IMR-90 (cell line): ENCODE measurements around the gene SLC27A2. TPM values are rescaled to one million over a fixed set of nuclear protein-coding genes. Genes with fewer than 3 reads are reported as not detected.

Experiments
- ATAC-seq: fragments of 200-7000 bp; cut with Tn5 transposase; 2 replicates; pipeline ENCODE4 v1.9.1; 2020; ENCODE audit warnings: low read depth, mild to moderate bottlenecking, moderate library complexity
- BruUV-seq: library from RNA; stranded (reverse); fragments of 400-500 nt; replicated peaks from 2 replicates; lab custom pipeline; 2021; lab: Mats Ljungman, UMichigan
- CTCF ChIA-PET: fragments of 300-600 bp; formaldehyde crosslinking; extraction: SDS; loops from one replicate; lab custom pipeline; 2021; ENCODE audit warnings: antibody characterized with exemption; lab: Yijun Ruan, JAX
- POLR2A ChIA-PET: fragments of 300-600 bp; sonication (Branson Sonifier 250); formaldehyde crosslinking; loops from one replicate; lab custom pipeline; 2022; ENCODE audit warnings: antibody characterized with exemption; ENCODE audit not compliant: unreplicated experiment; lab: Charles Lee
- DNase-seq: peaks from one replicate; pipeline ENCODE4 v3.0.0; 2013
- H2AFZ ChIP-seq: replicated peaks from 2 replicates; pipeline ENCODE3; 2013; ENCODE audit warnings: low read length, mild to moderate bottlenecking; ENCODE audit not compliant: poor library complexity
- H2AK5ac ChIP-seq: 2 replicates; pipeline ENCODE4 v1.6.1; 2013; ENCODE audit warnings: low read depth, low read length, inconsistent platforms
- H2AK9ac ChIP-seq: replicated peaks from 2 replicates; pipeline ENCODE3; 2013; ENCODE audit warnings: mild to moderate bottlenecking, low read depth, low read length, moderate library complexity; ENCODE audit not compliant: poor library complexity
- H2BK120ac ChIP-seq: 2 replicates; pipeline ENCODE4 v1.6.1; 2013; ENCODE audit warnings: low read depth, low read length, inconsistent platforms
- H2BK15ac ChIP-seq: 3 replicates; pipeline ENCODE4 v1.6.1; 2013; ENCODE audit warnings: low read depth, low read length, inconsistent platforms
- H2BK20ac ChIP-seq: 2 replicates; pipeline ENCODE4 v1.6.1; 2013; ENCODE audit warnings: low read depth, mild to moderate bottlenecking, inconsistent platforms, low read length, moderate library complexity
- H2BK5ac ChIP-seq: 2 replicates; pipeline ENCODE4 v1.6.1; 2013; ENCODE audit warnings: mild to moderate bottlenecking, low read depth, low read length, inconsistent platforms; ENCODE audit not compliant: poor library complexity, severe bottlenecking
- H3K14ac ChIP-seq: replicated peaks from 2 replicates; pipeline ENCODE4 v1.6.1; 2013; ENCODE audit warnings: low read depth, low read length, inconsistent platforms
- H3K18ac ChIP-seq: 2 replicates; pipeline ENCODE4 v1.6.1; 2013; ENCODE audit warnings: low read depth, low read length, control low read depth
- H3K23ac ChIP-seq: 2 replicates; pipeline ENCODE4 v1.6.1; 2013; ENCODE audit warnings: low read depth, low read length, inconsistent platforms
- H3K27ac ChIP-seq: 2 replicates; pipeline ENCODE4 v1.5.1; 2013; ENCODE audit warnings: mild to moderate bottlenecking, control low read depth, low read length; ENCODE audit not compliant: insufficient read depth
- H3K27me3 ChIP-seq: 2 replicates; pipeline ENCODE4 v1.6.1; 2013; ENCODE audit warnings: low read length; ENCODE audit not compliant: control insufficient read depth, insufficient read depth
- H3K36me3 ChIP-seq: 2 replicates; pipeline ENCODE4 v1.6.1; 2013; ENCODE audit warnings: low read length, mixed read lengths; ENCODE audit not compliant: control insufficient read depth, insufficient read depth
- H3K4ac ChIP-seq: 2 replicates; pipeline ENCODE4 v1.6.1; 2013; ENCODE audit warnings: low read depth, low read length, inconsistent platforms
- H3K4me1 ChIP-seq: 2 replicates; pipeline ENCODE4 v1.6.1; 2013; ENCODE audit warnings: low read length, mixed read lengths; ENCODE audit not compliant: control insufficient read depth, insufficient read depth
- H3K4me2 ChIP-seq: 2 replicates; pipeline ENCODE4 v1.6.1; 2013; ENCODE audit warnings: low read depth, mild to moderate bottlenecking, control low read depth, low read length, moderate library complexity
- H3K4me3 ChIP-seq: 2 replicates; pipeline ENCODE4 v1.5.1; 2013; ENCODE audit warnings: low read depth, mild to moderate bottlenecking, control low read depth, low read length, moderate library complexity; ENCODE audit not compliant: insufficient read depth
- H3K56ac ChIP-seq: 2 replicates; pipeline ENCODE4 v1.6.1; 2013; ENCODE audit warnings: low read length, inconsistent platforms; ENCODE audit not compliant: insufficient read depth; ENCODE audit errors: extremely low read depth
- H3K79me1 ChIP-seq, 2 experiments: 2 replicates each; pipeline ENCODE4 v1.6.1; 2013; ENCODE audit warnings: low read length in 2 of 2, inconsistent platforms in 1 of 2, low read depth in 1 of 2
- H3K9ac ChIP-seq: 2 replicates; pipeline ENCODE4 v1.6.1; 2013; ENCODE audit warnings: low read depth, low read length, control low read depth
- H3K9me1 ChIP-seq: 2 replicates; pipeline ENCODE4 v1.6.1; 2013; ENCODE audit warnings: low read length, inconsistent platforms; ENCODE audit not compliant: insufficient read depth
- H3K9me3 ChIP-seq: 2 replicates; pipeline ENCODE4 v1.6.1; 2013; ENCODE audit warnings: low read length; ENCODE audit not compliant: control insufficient read depth, insufficient read depth
- H4K20me1 ChIP-seq: 2 replicates; pipeline ENCODE4 v1.6.1; 2013; ENCODE audit warnings: low read length, inconsistent platforms; ENCODE audit not compliant: insufficient read depth
- H4K5ac ChIP-seq: 2 replicates; pipeline ENCODE4 v1.6.1; 2013; ENCODE audit warnings: mild to moderate bottlenecking, low read depth, low read length, control low read depth
- H4K8ac ChIP-seq, 2 experiments: 2 replicates each; pipeline ENCODE4 v1.6.1; 2013; ENCODE audit warnings: low read depth in 2 of 2, low read length in 2 of 2, control low read depth in 1 of 2, inconsistent platforms in 1 of 2
- H4K91ac ChIP-seq: 2 replicates; pipeline ENCODE4 v1.6.1; 2013; ENCODE audit warnings: low read depth, low read length, inconsistent platforms; ENCODE audit not compliant: insufficient read depth
- BHLHE40 ChIP-seq: fragments of 150-350 bp; IDR thresholded peaks from 2 replicates; pipeline ENCODE4 v1.6.1; 2016; ENCODE audit warnings: mild to moderate bottlenecking, low read depth, low read length
- CEBPB ChIP-seq: IDR thresholded peaks from 2 replicates; pipeline ENCODE4 v1.6.1; 2012; ENCODE audit warnings: low read depth, low read length, improper control_type of control experiment
- CHD1 ChIP-seq: IDR thresholded peaks from 2 replicates; pipeline ENCODE4 v1.6.1; 2012; ENCODE audit warnings: low read depth, low read length, improper control_type of control experiment
- CTCF ChIP-seq: conservative IDR thresholded peaks from 2 replicates; pipeline ENCODE4 v1.5.1; 2012; ENCODE audit warnings: mild to moderate bottlenecking, low read depth, low read length, improper control_type of control experiment
- ELK1 ChIP-seq: fragments of 150-350 bp; IDR thresholded peaks from 2 replicates; pipeline ENCODE4 v1.6.1; 2016; ENCODE audit warnings: low read depth, mild to moderate bottlenecking, low read length, moderate library complexity, borderline replicate concordance
- FOS ChIP-seq: fragments of 150-350 bp; IDR thresholded peaks from 2 replicates; pipeline ENCODE4 v1.6.1; 2016; ENCODE audit warnings: low read depth, low read length
- MAFK ChIP-seq: IDR thresholded peaks from 2 replicates; pipeline ENCODE4 v1.6.1; 2012; ENCODE audit warnings: low read depth, low read length, improper control_type of control experiment
- MAZ ChIP-seq: IDR thresholded peaks from 2 replicates; pipeline ENCODE4 v1.6.1; 2012; ENCODE audit warnings: low read depth, mild to moderate bottlenecking, low read length, improper control_type of control experiment, moderate library complexity, borderline replicate concordance
- MXI1 ChIP-seq: IDR thresholded peaks from 2 replicates; pipeline ENCODE4 v1.6.1; 2012; ENCODE audit warnings: low read depth, mild to moderate bottlenecking, low read length, moderate library complexity, borderline replicate concordance
- NFE2L2 ChIP-seq: fragments of 150-350 bp; IDR thresholded peaks from 2 replicates; pipeline ENCODE4 v1.6.1; 2016; ENCODE audit warnings: low read depth, mild to moderate bottlenecking, low read length
- RAD21 ChIP-seq: IDR thresholded peaks from 2 replicates; pipeline ENCODE4 v1.6.1; 2012; ENCODE audit warnings: low read length, improper control_type of control experiment
- RCOR1 ChIP-seq: IDR thresholded peaks from 2 replicates; pipeline ENCODE4 v1.6.1; 2012; ENCODE audit warnings: mild to moderate bottlenecking, low read length, improper control_type of control experiment; ENCODE audit not compliant: insufficient replicate concordance
- RFX5 ChIP-seq: IDR thresholded peaks from 2 replicates; pipeline ENCODE4 v1.8.0; 2012; ENCODE audit warnings: low read depth, mild to moderate bottlenecking, low read length, moderate library complexity
- SMC3 ChIP-seq: fragments of 150-350 bp; IDR thresholded peaks from 2 replicates; pipeline ENCODE4 v1.6.1; 2016; ENCODE audit warnings: low read depth, mild to moderate bottlenecking, antibody characterized with exemption, low read length, moderate library complexity
- USF2 ChIP-seq: fragments of 150-350 bp; IDR thresholded peaks from 2 replicates; pipeline ENCODE4 v1.6.1; 2017; ENCODE audit warnings: mild to moderate bottlenecking, antibody characterized with exemption, low read length, low read depth
- WGBS, 2 experiments: methylation state at CpG; one replicate each; pipeline versions ENCODE4 v1.1.5 to v1.1.7; 2013; ENCODE audit warnings: missing lambda C conversion rate in 2 of 2; ENCODE audit not compliant: insufficient read length in 1 of 2; ENCODE audit errors: extremely low coverage in 2 of 2; 5-methylcytosine and 5-hydroxymethylcytosine counted together
- dilution Hi-C: fragments of 300-500 bp; cut with HindIII; formaldehyde crosslinking; loops from one replicate; pipeline ENCODE4 v1.14.3; 2018; ENCODE audit warnings: low sequenced_read_pairs; ENCODE audit not compliant: unreplicated experiment
- in situ Hi-C: fragments of 300-500 bp; cut with MboI; formaldehyde crosslinking; loops from 3 replicates; pipeline ENCODE4 v1.14.3; 2019; ENCODE audit warnings: low sequenced_read_pairs, inconsistent platforms, mixed read lengths
- intact Hi-C: fragments of 100-400 bp; cut with micrococcal nuclease; formaldehyde crosslinking; loops from 2 replicates; pipeline ENCODE4 v1.10.0; 2022
- polyA plus RNA-seq, 3 experiments: library from polyadenylated mRNA; depleted of rRNA; stranded (reverse); fragments of >200 nt; gene quantifications; 2 replicates each; pipeline ENCODE4 v1.2.3, GENCODE V29; 2012; ENCODE audit warnings: low replicate concordance in 1 of 3
- total RNA-seq: library from RNA; depleted of rRNA; stranded (reverse); fragments of >200 nt; gene quantifications from 2 replicates; pipeline ENCODE4 v1.2.3, GENCODE V29; 2012

SLC27A2 gene
- total and polyA plus RNA-seq, 2 of the 4 experiments (the other 2 are of a cell fraction), result under 0.01 TPM; not detected in 1

GRCh38 chr15:50190723-50191122, 8.7 kb downstream of the SLC27A2 start:
- TF ChIP-seq NFE2L2, result no peak
- no peak for TF ChIP-seq ELK1
- no peak for TF ChIP-seq RCOR1
- no peak for TF ChIP-seq CHD1
- TF ChIP-seq RFX5, result no peak
- no peak for TF ChIP-seq SMC3
- no peak for TF ChIP-seq MXI1
- no peak for TF ChIP-seq MAFK
- TF ChIP-seq MAZ, result no peak
- no peak for TF ChIP-seq BHLHE40
- no peak for TF ChIP-seq CEBPB
- TF ChIP-seq USF2, result no peak
- TF ChIP-seq RAD21, result no peak
- TF ChIP-seq FOS, result no peak
- no peak for TF ChIP-seq CTCF
- Histone ChIP-seq H4K8ac (no peak overlapping the region), H3K18ac (no peak overlapping the region), H3K36me3 (no peaks in the 10 kb centered on the region), H2AK9ac (no peak overlapping the region), H2BK20ac (no peak overlapping the region), H2AFZ (no peak overlapping the region), H3K56ac (no peak overlapping the region), H3K23ac (no peak overlapping the region), H3K4me3 (no peak overlapping the region), H3K14ac (no peak overlapping the region), H3K9ac (no peak overlapping the region), H3K9me3 (no peaks in the 10 kb centered on the region), H3K27me3 (peaks cover 14% of the 10 kb centered on the region), H3K9me1 (no peaks in the 10 kb centered on the region), H3K4me2 (no peak overlapping the region), H3K4me1 (no peaks in the 10 kb centered on the region), H2BK120ac (no peak overlapping the region), H2AK5ac (no peak overlapping the region), H3K27ac (no peak overlapping the region), H3K79me1 (no peaks in the 10 kb centered on the region), H2BK5ac (no peak overlapping the region), H4K20me1 (no peaks in the 10 kb centered on the region), H4K5ac (no peak overlapping the region), H3K4ac (no peak overlapping the region), H4K91ac (no peak overlapping the region), H2BK15ac (no peak overlapping the region)
- no peak for DNase-seq
- ATAC-seq, result no peak
- ChIA-PET CTCF (interaction anchor here (0.9 kb wide), 1 partner anchor 10 kb away, joined by 3 read pairs; no protein-coding TSS in a partner anchor), POLR2A (no interaction called here)
- BruUV-seq, result no TSS peak
- in situ Hi-C loops (no loop called here), dilution Hi-C loops (no loop called here), intact Hi-C loops (no loop called here)
- WGBS, 2 experiments, result no CpG with 5 or more reads among the region's 1 CpG
